Stromal cell of bone marrow (primary cell): Measurements from ENCODE around the gene FEM1C.

ENCODE experiments used
- DNase-seq: peaks from one replicate; pipeline ENCODE4 v3.0.0-alpha.2; 2012; ENCODE audit warnings: low read depth

The FEM1C gene, protein sequence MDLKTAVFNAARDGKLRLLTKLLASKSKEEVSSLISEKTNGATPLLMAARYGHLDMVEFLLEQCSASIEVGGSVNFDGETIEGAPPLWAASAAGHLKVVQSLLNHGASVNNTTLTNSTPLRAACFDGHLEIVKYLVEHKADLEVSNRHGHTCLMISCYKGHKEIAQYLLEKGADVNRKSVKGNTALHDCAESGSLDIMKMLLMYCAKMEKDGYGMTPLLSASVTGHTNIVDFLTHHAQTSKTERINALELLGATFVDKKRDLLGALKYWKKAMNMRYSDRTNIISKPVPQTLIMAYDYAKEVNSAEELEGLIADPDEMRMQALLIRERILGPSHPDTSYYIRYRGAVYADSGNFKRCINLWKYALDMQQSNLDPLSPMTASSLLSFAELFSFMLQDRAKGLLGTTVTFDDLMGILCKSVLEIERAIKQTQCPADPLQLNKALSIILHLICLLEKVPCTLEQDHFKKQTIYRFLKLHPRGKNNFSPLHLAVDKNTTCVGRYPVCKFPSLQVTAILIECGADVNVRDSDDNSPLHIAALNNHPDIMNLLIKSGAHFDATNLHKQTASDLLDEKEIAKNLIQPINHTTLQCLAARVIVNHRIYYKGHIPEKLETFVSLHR

GRCh38 chr5:115544436-115545350 is at the start of gene FEM1C:
FEM1C (minus strand) TSS chr5:115544775; CDS start chr5:115543493, 1,282 bp downstream.
- DNase-seq = peak; percentile 95

GRCh38 chr5:115589043-115589442 is 44.5 kb upstream of the FEM1C start:
- DNase-seq = no peak

- DNase-seq = no peak
Observed at GRCh38 chr5:115588640-115589039, 44.1 kb upstream of the FEM1C start.

DNA sequence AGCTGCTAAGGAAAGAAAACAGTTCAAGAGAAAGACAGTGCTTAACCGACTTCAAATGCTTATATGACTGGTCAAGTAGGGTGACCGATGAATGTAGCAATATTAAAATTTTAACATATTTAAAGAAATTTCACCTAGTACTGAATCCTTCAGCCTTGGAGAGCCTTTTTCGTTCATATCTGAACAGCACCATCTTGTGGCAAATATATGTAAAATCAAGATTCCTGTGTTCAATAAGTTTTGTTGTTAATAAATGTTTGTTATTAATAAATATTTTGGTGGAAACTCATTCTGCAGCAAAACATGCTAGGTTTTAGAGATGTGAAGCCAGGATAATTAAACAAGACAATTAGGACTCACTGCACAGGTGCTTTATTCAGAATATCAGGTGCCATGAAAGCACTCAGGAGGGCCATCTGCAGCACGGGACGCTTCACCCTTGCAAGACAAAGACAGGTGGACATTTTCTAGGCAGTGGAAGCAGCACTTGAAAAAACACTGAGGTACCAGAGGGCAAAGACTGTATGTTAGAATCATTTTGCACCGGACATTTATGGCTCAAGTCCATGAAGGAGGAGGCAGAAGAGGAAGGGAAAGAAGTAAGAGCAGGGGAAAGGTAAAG is 42.1 kb upstream of the FEM1C start:
- peak; percentile 21 for DNase-seq

- no peak for DNase-seq
Observed at GRCh38 chr5:115585265-115585664, 40.7 kb upstream of the FEM1C start.

DNA sequence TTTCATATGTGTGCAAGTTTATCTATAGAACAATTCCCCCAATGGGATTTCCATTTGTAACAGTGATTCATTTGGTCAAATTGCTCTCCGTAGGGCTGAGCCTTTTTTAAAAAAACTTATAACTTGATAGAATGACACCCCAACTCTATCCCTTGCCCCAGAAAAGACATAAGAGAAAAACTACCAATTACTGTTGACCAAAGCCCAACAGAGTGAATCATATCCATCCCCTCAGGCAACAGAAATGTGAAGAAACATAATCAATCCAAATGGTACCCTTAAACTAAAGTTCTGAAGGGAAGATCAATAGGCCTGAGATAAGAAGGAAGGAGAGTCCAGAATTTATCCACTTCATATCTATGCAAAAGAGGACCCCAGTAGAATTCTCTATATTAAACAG is 39.9 kb upstream of the FEM1C start:
- no peak for DNase-seq

GRCh38 chr5:115583474-115583873 is 38.9 kb upstream of the FEM1C start:
- DNase-seq = peak; percentile 94

DNA sequence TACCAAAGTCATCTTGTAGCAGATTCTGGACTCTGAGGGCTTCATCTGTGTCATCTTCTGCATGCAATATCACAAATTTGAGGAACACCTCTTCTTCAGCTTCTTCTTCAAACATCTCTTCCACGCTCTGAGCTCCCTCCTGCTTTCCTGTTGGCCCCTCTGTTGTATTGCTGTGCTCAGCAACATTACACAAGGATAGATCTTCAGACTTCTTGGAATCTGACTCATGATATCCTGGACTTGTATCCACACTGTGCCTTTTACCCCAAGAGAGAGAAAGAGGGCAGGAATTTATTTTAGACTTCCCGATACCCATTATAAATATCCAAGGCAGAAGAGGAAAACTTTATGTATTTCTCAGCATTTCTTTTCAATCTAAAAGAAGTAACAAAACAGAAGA is 36.4 kb upstream of the FEM1C start:
- DNase-seq = no peak

- peak; percentile 28 for DNase-seq
Observed at GRCh38 chr5:115579747-115580173, 35.2 kb upstream of the FEM1C start.

DNA sequence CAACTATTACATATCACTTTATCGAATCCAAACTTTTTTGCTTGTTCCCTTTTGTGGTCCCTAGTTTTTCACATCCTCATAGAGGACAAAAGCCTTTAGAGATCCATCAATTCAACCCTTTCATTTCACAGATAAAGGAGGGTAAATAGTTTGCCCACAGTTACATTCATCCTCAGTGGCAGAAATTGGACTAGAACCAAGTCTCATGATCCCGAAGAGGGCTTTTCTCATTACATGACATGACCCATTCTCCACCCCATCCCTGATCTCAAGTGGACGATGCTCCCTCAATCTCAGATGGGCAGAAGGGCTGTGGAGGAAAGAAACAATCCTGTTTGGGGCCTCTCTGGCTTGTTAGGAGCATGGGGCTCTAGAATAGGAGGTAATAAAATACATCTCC is 34.6 kb upstream of the FEM1C start:
- DNase-seq = no peak

GRCh38 chr5:115578657-115579056 is 34.1 kb upstream of the FEM1C start:
- no peak for DNase-seq

GRCh38 chr5:115577741-115578140 is 33.2 kb upstream of the FEM1C start:
- no peak for DNase-seq

DNA sequence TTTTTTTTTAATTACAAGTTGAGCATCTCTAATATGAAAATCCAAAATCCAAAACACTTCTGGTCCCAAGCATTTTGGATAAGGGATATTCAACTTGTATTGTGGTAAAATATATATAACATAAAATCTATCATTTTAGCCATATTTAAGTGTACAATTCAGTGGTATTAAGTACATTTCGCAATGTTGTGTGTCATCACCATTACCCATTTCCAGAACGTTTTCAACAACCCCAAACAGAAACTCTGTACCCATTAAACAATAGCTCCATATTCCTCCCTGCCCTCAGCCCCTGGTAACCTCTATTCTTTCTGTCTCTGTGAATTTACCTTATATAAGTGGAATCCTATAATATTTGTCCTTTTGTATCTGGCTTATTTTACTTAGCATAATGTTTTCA is 32.8 kb upstream of the FEM1C start:
- DNase-seq = no peak

DNA sequence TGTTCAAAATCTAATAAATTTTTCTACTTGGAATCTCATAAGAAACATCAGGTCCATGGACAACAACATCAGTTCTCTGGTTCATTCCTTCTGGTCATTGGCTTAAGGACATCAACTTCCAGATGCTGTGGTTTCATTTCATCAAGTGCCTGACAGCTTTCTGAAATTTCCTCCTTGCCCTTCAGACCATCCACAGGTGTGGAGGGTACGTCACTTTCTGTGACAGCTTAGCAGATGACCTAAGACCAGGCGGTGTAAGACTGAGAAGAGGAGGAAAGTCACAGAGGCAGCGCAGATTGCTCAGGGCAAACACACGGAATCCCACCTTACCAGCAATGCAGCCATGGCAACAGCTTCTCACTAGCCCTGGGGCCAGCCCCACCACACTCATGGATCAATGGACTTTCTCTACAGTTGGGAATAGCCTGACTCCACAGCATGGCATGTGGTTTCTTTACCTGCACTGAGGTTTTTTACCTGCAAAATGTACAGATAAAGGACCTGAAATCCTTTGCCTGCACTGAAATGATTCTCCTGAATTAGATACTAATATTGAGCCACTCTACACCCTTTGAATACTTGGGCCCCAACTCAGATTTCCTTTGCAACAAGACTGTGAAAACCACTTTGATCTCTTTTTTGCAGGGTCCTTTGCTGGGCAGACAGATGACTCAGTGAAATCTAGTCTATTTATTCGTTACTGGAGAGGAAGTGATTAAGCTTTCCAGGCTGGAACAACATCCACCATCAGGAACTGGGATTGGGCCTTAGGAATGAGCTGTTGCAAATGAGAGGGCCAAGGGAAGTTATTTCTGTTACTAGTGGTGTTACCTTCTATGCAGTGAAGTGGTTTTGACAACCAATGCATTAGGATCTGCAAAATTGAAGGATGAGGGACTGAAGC is 30.8 kb upstream of the FEM1C start:
- DNase-seq = no peak

GRCh38 chr5:115573133-115573532 is 28.6 kb upstream of the FEM1C start:
- peak; percentile 12 for DNase-seq

- DNase-seq = no peak
Observed at GRCh38 chr5:115571441-115571878, 26.9 kb upstream of the FEM1C start.

DNA sequence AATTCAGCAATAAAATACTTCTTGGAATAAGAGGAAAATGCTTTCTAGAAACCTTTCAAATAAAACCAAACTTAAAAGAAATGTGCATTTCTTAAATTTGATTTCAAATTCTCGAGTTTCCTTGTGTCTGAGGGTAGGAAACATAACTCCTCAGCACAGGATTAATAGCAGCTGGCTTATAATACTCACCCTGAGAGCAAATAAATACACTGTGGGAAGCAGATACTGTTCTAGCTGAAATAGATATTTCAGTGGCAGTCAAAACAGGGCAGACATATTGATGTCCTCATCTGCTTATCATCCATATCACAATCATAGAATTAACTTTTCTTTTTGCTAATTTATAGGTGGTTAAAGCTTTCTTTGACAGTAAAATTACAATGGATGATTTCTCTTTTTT is 24.1 kb upstream of the FEM1C start:
- DNase-seq = no peak

DNA sequence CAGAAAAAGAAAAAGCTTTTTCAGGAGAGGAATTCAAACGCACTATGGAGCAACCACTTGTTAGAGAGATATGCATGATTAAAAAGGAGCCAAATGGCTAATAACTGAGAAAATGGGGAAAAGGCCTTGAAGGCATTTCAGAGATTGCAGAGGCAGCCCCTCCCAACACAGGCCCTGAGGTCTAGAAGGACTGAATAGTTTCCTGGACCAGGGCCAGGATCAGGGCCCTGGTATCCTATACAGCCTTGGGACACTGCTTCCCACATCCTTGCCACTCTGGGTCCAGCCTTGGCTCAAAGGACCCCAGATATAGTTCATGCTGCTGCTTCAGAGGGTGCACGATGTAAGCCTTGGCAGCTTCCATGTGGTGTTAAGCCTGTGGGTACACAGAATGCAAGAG is 20.7 kb upstream of the FEM1C start:
- no peak for DNase-seq

DNA sequence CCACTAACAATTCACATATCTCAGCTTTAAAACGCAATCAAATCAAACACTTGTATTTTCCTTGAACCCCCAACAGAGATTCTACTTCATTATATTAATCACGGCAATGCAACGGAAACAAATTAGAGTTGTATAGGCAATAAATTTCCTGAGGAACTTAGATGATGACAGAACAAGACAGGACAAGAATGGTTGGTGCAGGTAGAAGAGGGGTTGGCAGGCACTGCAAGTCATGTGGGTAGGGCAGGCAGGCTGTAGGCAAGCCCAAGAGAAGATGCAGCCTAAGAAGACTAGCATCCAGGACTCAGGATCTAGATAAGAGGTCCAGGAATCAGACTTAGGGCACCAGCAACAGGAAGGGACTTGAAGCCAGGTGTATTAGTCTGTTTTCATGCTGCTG is 16.6 kb upstream of the FEM1C start:
- no peak for DNase-seq

DNA sequence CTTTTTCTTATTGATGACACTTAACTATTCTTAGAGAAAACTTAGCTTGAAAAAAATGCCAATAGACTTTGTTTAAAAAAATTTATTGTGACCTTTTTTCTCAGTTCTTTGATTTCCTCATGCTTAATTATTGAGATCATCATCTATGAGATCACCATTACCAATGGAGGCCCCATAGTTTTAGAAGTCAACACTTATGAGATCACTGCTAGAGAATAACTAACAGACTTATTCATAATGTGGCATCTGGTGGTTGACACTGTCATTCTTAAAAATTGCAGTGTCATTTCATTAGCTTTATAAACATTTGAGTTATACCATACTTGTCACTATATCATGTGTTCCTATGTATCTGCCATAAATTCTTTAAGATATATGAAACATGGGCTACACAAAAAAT is 14.9 kb upstream of the FEM1C start:
- DNase-seq = peak; percentile 21

- DNase-seq = no peak
Observed at GRCh38 chr5:115558388-115558956, 13.9 kb upstream of the FEM1C start.
